Measurements from ENCODE around the gene CCNB2. TPM values are rescaled to one million over a fixed set of nuclear protein-coding genes. Genes with fewer than 3 reads are reported as not detected.

CCNB2 gene
- total RNA-seq, 1 donor from 2014 or later, result 12.8 TPM

- no peak for DNase-seq (ENCODE audit: low read depth)
These were observed 908 bp downstream of the CCNB2 start for GRCh38 chr15:59105854-59106253.

DNA sequence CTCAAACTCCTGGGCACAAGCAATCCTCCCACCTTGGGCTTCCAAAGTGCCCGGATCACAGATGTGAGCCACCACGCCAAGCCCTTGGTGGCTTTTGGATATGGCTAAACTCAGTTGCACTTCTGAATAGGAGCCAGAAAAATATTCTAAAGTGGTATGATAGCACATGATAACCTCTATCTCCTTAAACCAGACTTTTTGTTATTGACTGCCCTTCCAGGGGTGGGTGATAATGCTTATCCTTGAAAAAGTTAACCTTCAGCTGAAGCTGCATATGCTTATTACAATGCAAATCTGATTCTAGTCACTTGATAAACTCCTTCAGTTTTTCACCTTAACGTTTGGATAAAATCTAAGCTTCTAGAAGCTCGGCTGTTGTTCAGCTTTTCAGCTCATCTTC, 6.3 kb downstream of the CCNB2 start:
- no peak for DNase-seq (ENCODE audit: low read depth)
- Histone ChIP-seq H3K36me3 (ENCODE audit: control insufficient read depth, insufficient read depth, low read length) (no peaks in the 10 kb centered on the region), H3K4me3 (ENCODE audit: low read depth, low read length) (no peak overlapping the region), H3K27me3 (ENCODE audit: control insufficient read depth, insufficient read depth, low read length) (no peaks in the 10 kb centered on the region)
- no peak for TF ChIP-seq CTCF (IDR thresholded peaks at IDR 0.05; ENCODE audit: insufficient read depth, low read length, poor library complexity, severe bottlenecking)

More at GRCh38 chr15:59105854-59106253, 908 bp downstream of the CCNB2 start:
- peak; percentile 45 for TF ChIP-seq CTCF (IDR thresholded peaks at IDR 0.05; ENCODE audit: insufficient read depth, low read length, poor library complexity, severe bottlenecking)
- Histone ChIP-seq H3K36me3 (ENCODE audit: control insufficient read depth, insufficient read depth, low read length) (no peaks in the 10 kb centered on the region), H3K4me3 (ENCODE audit: low read depth, low read length) (peak overlapping the region; percentile 73), H3K27me3 (ENCODE audit: control insufficient read depth, insufficient read depth, low read length) (no peaks in the 10 kb centered on the region)

DNA sequence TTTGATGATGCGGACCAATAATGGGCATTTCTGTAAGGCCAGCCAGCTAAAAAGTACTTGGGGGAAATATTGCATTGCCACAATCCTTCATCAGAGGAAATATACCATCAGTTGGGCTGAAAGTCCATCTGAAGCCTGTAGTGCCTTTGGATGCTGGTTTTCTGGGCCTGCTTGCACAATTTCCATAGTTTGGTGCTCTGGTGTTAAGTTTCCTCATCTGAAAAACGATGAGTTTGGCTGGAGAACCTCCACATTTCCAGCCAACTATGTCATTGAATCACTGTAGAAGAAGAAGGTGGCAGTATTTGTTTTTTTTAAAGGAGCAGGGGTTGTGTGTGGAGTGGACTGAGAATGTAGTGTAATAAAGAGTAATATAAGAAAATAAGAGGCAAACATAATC, 10.1 kb downstream of the CCNB2 start:
- H3K36me3 ChIP-seq (ENCODE audit: control insufficient read depth, insufficient read depth, low read length), result no peaks in the 10 kb centered on the region

GRCh38 chr15:59116141-59116540, 11.2 kb downstream of the CCNB2 start:
- Histone ChIP-seq H3K36me3 (ENCODE audit: control insufficient read depth, insufficient read depth, low read length) (no peaks in the 10 kb centered on the region), H3K27me3 (ENCODE audit: control insufficient read depth, insufficient read depth, low read length) (no peaks in the 10 kb centered on the region), H3K4me3 (ENCODE audit: low read depth, low read length) (no peak overlapping the region)
- no peak for TF ChIP-seq CTCF (IDR thresholded peaks at IDR 0.05; ENCODE audit: insufficient read depth, low read length, poor library complexity, severe bottlenecking)
- no peak for DNase-seq (ENCODE audit: low read depth)

More for the DNA sequence above, 10.1 kb downstream of the CCNB2 start:
- TF ChIP-seq CTCF (IDR thresholded peaks at IDR 0.05; ENCODE audit: insufficient read depth, low read length, poor library complexity, severe bottlenecking), result no peak
- no peaks in the 10 kb centered on the region for H3K27me3 ChIP-seq (ENCODE audit: control insufficient read depth, insufficient read depth, low read length)
- H3K4me3 ChIP-seq (ENCODE audit: low read depth, low read length), result no peak overlapping the region
- no peak for DNase-seq (ENCODE audit: low read depth)

DNA sequence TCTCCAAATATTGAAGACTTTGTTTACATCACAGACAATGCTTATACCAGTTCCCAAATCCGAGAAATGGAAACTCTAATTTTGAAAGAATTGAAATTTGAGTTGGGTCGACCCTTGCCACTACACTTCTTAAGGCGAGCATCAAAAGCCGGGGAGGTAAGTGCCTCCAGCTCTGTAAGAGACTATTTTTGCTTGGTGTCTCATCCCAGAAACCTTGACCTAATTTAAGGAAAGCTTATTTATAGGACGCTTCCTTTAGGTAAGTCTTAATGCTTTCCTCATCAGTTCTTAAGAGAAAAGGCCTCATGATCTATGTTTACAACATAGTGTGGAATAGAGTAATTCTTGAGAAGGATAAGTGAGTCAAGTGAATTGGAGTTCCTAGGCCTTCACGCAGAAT, 11.8 kb downstream of the CCNB2 start:
- no peak for TF ChIP-seq CTCF (IDR thresholded peaks at IDR 0.05; ENCODE audit: insufficient read depth, low read length, poor library complexity, severe bottlenecking)
- H3K36me3 ChIP-seq (ENCODE audit: control insufficient read depth, insufficient read depth, low read length), result no peaks in the 10 kb centered on the region
- H3K4me3 ChIP-seq (ENCODE audit: low read depth, low read length), result no peak overlapping the region
- DNase-seq (ENCODE audit: low read depth), result no peak
- no peaks in the 10 kb centered on the region for H3K27me3 ChIP-seq (ENCODE audit: control insufficient read depth, insufficient read depth, low read length)

DNA sequence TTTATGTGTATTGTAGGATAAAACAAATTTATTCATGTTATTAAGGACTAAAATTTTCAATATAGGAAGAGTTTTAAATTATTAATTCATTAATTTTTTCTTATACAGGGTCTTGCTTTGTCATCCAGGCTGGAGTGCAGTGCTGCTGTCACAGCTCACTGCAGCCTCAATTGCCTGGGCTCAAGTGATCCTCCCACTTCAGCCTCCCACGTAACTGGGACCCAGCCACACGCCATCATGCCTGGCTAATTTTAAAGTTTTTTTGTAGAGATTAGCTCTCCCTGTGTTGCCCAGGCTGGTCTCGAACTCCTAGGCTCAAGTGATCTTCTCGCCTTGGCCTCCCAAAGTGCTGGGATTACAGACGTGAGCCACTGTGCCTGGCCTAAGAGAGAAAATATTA, 14.7 kb downstream of the CCNB2 start:
- Histone ChIP-seq H3K36me3 (ENCODE audit: control insufficient read depth, insufficient read depth, low read length) (peaks cover 1% of the 10 kb centered on the region), H3K27me3 (ENCODE audit: control insufficient read depth, insufficient read depth, low read length) (no peaks in the 10 kb centered on the region), H3K4me3 (ENCODE audit: low read depth, low read length) (no peak overlapping the region)
- DNase-seq (ENCODE audit: low read depth), result no peak
- no peak for TF ChIP-seq CTCF (IDR thresholded peaks at IDR 0.05; ENCODE audit: insufficient read depth, low read length, poor library complexity, severe bottlenecking)

Measured in kidney epithelial cell (primary cell).